GM12878 (cell line): Measurements from ENCODE around the gene FCN2. TPM values are rescaled to one million over a fixed set of nuclear protein-coding genes. Genes with fewer than 3 reads are reported as not detected.

Source experiments
- ATAC-seq: fragments of 200-7000 bp; cut with Tn5 transposase; 3 replicates; pipeline ENCODE4 v1.9.1; 2020; ENCODE audit warnings: mild to moderate bottlenecking, moderate library complexity
- BruUV-seq: library from RNA; stranded (reverse); fragments of 400-500 nt; replicated peaks from 2 replicates; lab custom pipeline; 2021; lab: Mats Ljungman, UMichigan
- CTCF ChIA-PET: fragments of 300-600 bp; sonication (Branson Sonifier 250); formaldehyde crosslinking; extraction: SDS; loops from one replicate; lab custom pipeline; 2021; ENCODE audit warnings: inconsistent platforms; lab: Yijun Ruan, JAX
- POLR2A ChIA-PET: fragments of 350-600 bp; formaldehyde crosslinking; extraction: SDS; loops from one replicate; lab custom pipeline; 2021; ENCODE audit warnings: inconsistent platforms; lab: Charles Lee
- RAD21 ChIA-PET: fragments of 300-600 bp; sonication (Branson Sonifier 250); formaldehyde crosslinking; loops from one replicate; lab custom pipeline; 2023; ENCODE audit warnings: antibody characterized with exemption; ENCODE audit not compliant: unreplicated experiment; lab: Charles Lee
- SMC1A ChIA-PET: fragments of 300-600 bp; sonication (Branson Sonifier 250); formaldehyde crosslinking; loops from one replicate; lab custom pipeline; 2023; ENCODE audit not compliant: unreplicated experiment, uncharacterized antibody; lab: Charles Lee
- DNase-seq: peaks from one replicate; pipeline ENCODE4 v3.0.0-alpha.2; 2011; ENCODE audit warnings: low read depth, low spot score
- FAIRE-seq: peaks from 3 replicates; lab custom pipeline; 2011; peaks lifted over from hg19 to GRCh38; lab: Jason Lieb, UNC
- H2AFZ ChIP-seq: 2 replicates; pipeline ENCODE4 v1.6.0; 2011; ENCODE audit warnings: low read depth, low read length, control low read depth; ENCODE audit not compliant: control insufficient read depth
- H3K27ac ChIP-seq: 2 replicates; pipeline ENCODE4 v1.5.1; 2011; ENCODE audit warnings: control low read depth; ENCODE audit not compliant: control insufficient read depth, insufficient read depth
- H3K27me3 ChIP-seq, 2 experiments: replicated peaks in 1 of 2; 2 replicates each; pipeline versions ENCODE4 v1.6.0 to v1.6.1; 2011; ENCODE audit warnings: low read length in 1 of 2; ENCODE audit not compliant: control insufficient read depth in 2 of 2, insufficient read depth in 2 of 2
- H3K36me3 ChIP-seq, 2 experiments: 2 replicates each; pipeline ENCODE4 v1.5.1; 2011; ENCODE audit warnings: low read length in 1 of 2; ENCODE audit not compliant: control insufficient read depth in 2 of 2, insufficient read depth in 2 of 2
- H3K4me1 ChIP-seq: 2 replicates; pipeline ENCODE4 v1.6.1; 2011; ENCODE audit warnings: mild to moderate bottlenecking, low read length, moderate library complexity, mixed read lengths; ENCODE audit not compliant: control insufficient read depth, insufficient read depth
- H3K4me2 ChIP-seq: 2 replicates; pipeline ENCODE4 v1.6.0; 2011; ENCODE audit warnings: control low read depth; ENCODE audit not compliant: control insufficient read depth, insufficient read depth
- H3K4me3 ChIP-seq: fragments of 200-600 bp; sonication (generic); 2 replicates; pipeline ENCODE4 v1.5.1; 2016
- H3K79me2 ChIP-seq: 2 replicates; pipeline ENCODE4 v1.6.0; 2011; ENCODE audit warnings: low read length; ENCODE audit not compliant: control insufficient read depth, insufficient read depth
- H3K9ac ChIP-seq: 2 replicates; pipeline ENCODE4 v1.8.0; 2011; ENCODE audit warnings: low read length, control low read depth, mixed read lengths; ENCODE audit not compliant: control insufficient read depth, insufficient read depth
- H3K9me3 ChIP-seq: replicated peaks from 3 replicates; pipeline ENCODE4 v1.5.1; 2011; ENCODE audit warnings: mild to moderate bottlenecking, low read length; ENCODE audit not compliant: control insufficient read depth, insufficient read depth
- H4K20me1 ChIP-seq: 2 replicates; pipeline ENCODE4 v1.6.0; 2011; ENCODE audit not compliant: control insufficient read depth, insufficient read depth
- BCL3 ChIP-seq: IDR thresholded peaks from 2 replicates; pipeline ENCODE4 v1.6.1; 2011; ENCODE audit warnings: borderline replicate concordance, low read depth, mild to moderate bottlenecking, moderate library complexity, low read length; ENCODE audit not compliant: insufficient read depth, poor library complexity, severe bottlenecking
- BHLHE40 ChIP-seq, 2 experiments: fragments of 450-650 bp in 1 of 2; IDR thresholded peaks; 2 replicates each; pipeline ENCODE4 v1.6.1; 2011 to 2017; ENCODE audit warnings: low read depth in 2 of 2, borderline replicate concordance in 1 of 2, improper control_type of control experiment in 1 of 2, low read length in 1 of 2, mild to moderate bottlenecking in 1 of 2
- IRF3 ChIP-seq: fragments of 450-650 bp; IDR thresholded peaks from 2 replicates; pipeline ENCODE4 v1.6.1; 2014; ENCODE audit warnings: mild to moderate bottlenecking
- MEF2B ChIP-seq: fragments of 450-650 bp; IDR thresholded peaks from 2 replicates; pipeline ENCODE4 v1.6.1; 2018; ENCODE audit warnings: mild to moderate bottlenecking, moderate library complexity; ENCODE audit not compliant: partially characterized antibody, poor library complexity, severe bottlenecking
- PML ChIP-seq: IDR thresholded peaks from 2 replicates; pipeline ENCODE4 v1.6.1; 2012; ENCODE audit warnings: low read length, inconsistent platforms
- SUPT20H ChIP-seq: IDR thresholded peaks from 2 replicates; pipeline ENCODE4 v1.6.1; 2011; ENCODE audit warnings: low read depth, mild to moderate bottlenecking, low read length, moderate library complexity, borderline replicate concordance; ENCODE audit not compliant: control insufficient read depth
- TARDBP ChIP-seq: IDR thresholded peaks from 2 replicates; pipeline ENCODE4 v1.6.1; 2016; ENCODE audit warnings: borderline replicate concordance
- ZNF622 ChIP-seq: fragments of 450-650 bp; IDR thresholded peaks from 2 replicates; pipeline ENCODE4 v1.6.1; 2017; ENCODE audit warnings: mild to moderate bottlenecking, inconsistent platforms
- WGBS: methylation state at CpG from one replicate; pipeline ENCODE4 v1.1.6; 2016; ENCODE audit warnings: low lambda C conversion rate; ENCODE audit not compliant: insufficient replicate concordance, insufficient coverage; ENCODE audit errors: missing lambda C conversion rate; 5-methylcytosine and 5-hydroxymethylcytosine counted together
- in situ Hi-C: fragments of 300-500 bp; cut with MboI; formaldehyde crosslinking; loops from 9 replicates; pipeline ENCODE4 v1.14.3; 2018; ENCODE audit warnings: mixed read lengths
- intact Hi-C: fragments of 100-400 bp; cut with micrococcal nuclease; formaldehyde crosslinking; loops from one replicate; pipeline ENCODE4 v1.14.2; 2022; ENCODE audit not compliant: unreplicated experiment
- polyA plus RNA-seq, 11 experiments: library from polyadenylated mRNA; depleted of rRNA in 4 of 11; unstranded in 6 of 11; stranded (reverse) in 5 of 11; fragments of >200 nt; fragmentation: Nextera tagmentation in 4 of 11; fragmentation: Illumina TruSeq in 1 of 11; extraction: Ambion mirVana in 4 of 11; extraction: Trizol in 1 of 11; gene quantifications; 1 replicate in 1 of 11; 2 replicates in 10 of 11; pipeline versions ENCODE4 v1.2.1 to v1.2.3, GENCODE V29; 2011 to 2016; ENCODE audit warnings: inconsistent platforms in 2 of 11, missing spikeins in 2 of 11, low read depth in 1 of 11
- total RNA-seq, 4 experiments: library from RNA; depleted of rRNA in 3 of 4; stranded (reverse); fragments of >200 nt in 3 of 4; fragmentation: Illumina TruSeq in 1 of 4; extraction: Trizol in 1 of 4; gene quantifications; 2 replicates each; pipeline versions ENCODE4 v1.2.1 to v1.2.3, GENCODE V29; 2013 to 2021

FCN2 gene
- total and polyA plus RNA-seq, 10 of the 15 experiments (the other 5 are each of a cell fraction or from before 2014, with no cell fraction given), result not detected

- ATAC-seq, result no peak
- 39% methylated on average over 7 of the region's 9 CpGs for WGBS
- no peak for DNase-seq
- CTCF ChIA-PET, result no interaction called here
- H3K79me2 ChIP-seq, result no peaks in the 10 kb centered on the region
- no TSS peak for BruUV-seq
- intact Hi-C loops (loop anchor here (5.0 kb wide), 1 partner anchor 131 kb away; no protein-coding TSS in a partner anchor), in situ Hi-C loops (no loop called here)
- no peak overlapping the region for H3K4me3 ChIP-seq
- H3K36me3 ChIP-seq, result no peaks in the 10 kb centered on the region
- POLR2A ChIA-PET, result no interaction called here
- no peak for FAIRE-seq
- SMC1A ChIA-PET, result no interaction called here
- no peak overlapping the region for H3K9ac ChIP-seq
- H3K4me1 ChIP-seq, result peaks cover 22% of the 10 kb centered on the region
- H3K4me2 ChIP-seq, result no peak overlapping the region
- no peak overlapping the region for H2AFZ ChIP-seq
- no peaks in the 10 kb centered on the region for H4K20me1 ChIP-seq
- peaks cover 3% of the 10 kb centered on the region; the same call in 2 of the 3 replicates for H3K9me3 ChIP-seq
- RAD21 ChIA-PET, result no interaction called here
- no peaks in the 10 kb centered on the region for H3K27me3 ChIP-seq
- H3K27ac ChIP-seq, result no peak overlapping the region
- TF ChIP-seq ZNF622 (no peak), PML (no peak), MEF2B (no peak), IRF3 (no peak), BHLHE40 (IDR thresholded peaks at IDR 0.05; ENCODE audit: borderline replicate concordance in 1 of 2, low read depth in 2 of 2, low read length in 1 of 2) (no peak), SUPT20H (no peak), TARDBP (no peak), BCL3 (no peak)
Observed at GRCh38 chr9:134855900-134856377, 24.7 kb upstream of the FCN2 start.
